HG02571 (cell line): Measurements from ENCODE around the gene TIMM44.
"Not testable (repeated sequence)": the region's sequence is repeated elsewhere in the genome, so short reads cannot be mapped to it uniquely, and the experiment has no call there.

Experiments used
- ATAC-seq: cut with Tn5 transposase; IDR thresholded peaks from one replicate; pipeline ENCODE4 v1.9.1; 2021; ENCODE audit warnings: mild to moderate bottlenecking, moderate library complexity; ENCODE audit not compliant: unreplicated experiment

Gene TIMM44

DNA sequence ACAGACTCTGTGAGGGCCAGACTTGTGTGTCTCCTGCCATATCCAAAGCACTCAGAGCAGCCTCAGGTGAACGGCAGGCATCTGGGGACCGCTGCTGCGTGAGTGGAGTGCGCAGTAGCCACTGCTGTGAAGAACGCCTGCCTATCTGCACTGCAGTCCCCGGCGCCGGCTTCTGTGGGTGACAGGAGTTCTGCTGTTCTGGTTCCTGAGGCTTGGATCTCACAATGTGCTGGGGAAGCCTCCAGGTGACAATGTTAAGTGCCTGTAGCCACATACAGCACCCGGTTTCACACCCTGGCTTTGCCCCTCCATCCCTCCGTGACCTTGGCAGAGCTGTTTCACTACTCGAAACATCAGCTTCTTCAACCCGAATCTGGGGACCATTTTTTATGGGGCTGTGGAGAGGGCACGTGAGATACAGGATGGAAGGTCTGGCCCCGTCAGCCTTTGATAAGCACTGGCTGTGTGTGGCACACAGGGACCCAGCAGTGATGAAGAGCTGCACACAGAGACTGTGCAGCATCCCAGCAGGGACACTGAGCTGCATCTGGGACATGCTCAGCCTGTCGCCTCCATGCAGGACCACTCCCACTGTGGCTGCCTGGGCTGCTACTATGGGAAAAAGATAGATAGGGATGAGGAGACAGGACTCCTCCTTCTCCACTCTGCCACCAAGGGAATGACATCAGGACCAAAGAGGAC is 33.7 kb upstream of the TIMM44 start:
- no peak for ATAC-seq

GRCh38 chr19:7976461-7976860 is 33.0 kb upstream of the TIMM44 start:
- no peak for ATAC-seq

GRCh38 chr19:7975037-7975436 is 31.6 kb upstream of the TIMM44 start:
- no peak for ATAC-seq

DNA sequence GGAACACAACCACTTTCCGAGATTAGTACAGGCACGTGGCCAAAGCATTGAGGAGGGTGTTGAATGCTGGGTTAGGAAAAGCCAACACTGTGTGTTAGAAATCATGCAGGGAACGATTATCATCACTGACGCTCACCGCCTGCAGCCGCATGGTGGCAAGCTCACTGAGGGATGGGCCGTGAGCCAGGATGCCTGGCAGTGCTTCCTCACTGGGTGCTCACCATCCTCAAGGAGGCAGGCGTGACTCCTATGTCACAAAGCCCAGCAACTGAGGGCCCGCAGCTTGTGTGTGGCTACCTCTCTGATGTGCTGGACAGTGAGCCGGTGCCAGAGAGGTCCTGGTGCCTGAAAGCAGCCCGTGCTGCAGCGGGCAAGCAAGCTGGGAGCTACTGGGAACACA is 30.4 kb upstream of the TIMM44 start:
- no peak for ATAC-seq

- ATAC-seq = no peak
These were observed 28.4 kb upstream of the TIMM44 start for GRCh38 chr19:7971553-7972520.

- no peak for ATAC-seq
These were observed 27.4 kb upstream of the TIMM44 start for GRCh38 chr19:7970716-7971448.

GRCh38 chr19:7969555-7969939 is 26.1 kb upstream of the TIMM44 start:
- no peak for ATAC-seq

DNA sequence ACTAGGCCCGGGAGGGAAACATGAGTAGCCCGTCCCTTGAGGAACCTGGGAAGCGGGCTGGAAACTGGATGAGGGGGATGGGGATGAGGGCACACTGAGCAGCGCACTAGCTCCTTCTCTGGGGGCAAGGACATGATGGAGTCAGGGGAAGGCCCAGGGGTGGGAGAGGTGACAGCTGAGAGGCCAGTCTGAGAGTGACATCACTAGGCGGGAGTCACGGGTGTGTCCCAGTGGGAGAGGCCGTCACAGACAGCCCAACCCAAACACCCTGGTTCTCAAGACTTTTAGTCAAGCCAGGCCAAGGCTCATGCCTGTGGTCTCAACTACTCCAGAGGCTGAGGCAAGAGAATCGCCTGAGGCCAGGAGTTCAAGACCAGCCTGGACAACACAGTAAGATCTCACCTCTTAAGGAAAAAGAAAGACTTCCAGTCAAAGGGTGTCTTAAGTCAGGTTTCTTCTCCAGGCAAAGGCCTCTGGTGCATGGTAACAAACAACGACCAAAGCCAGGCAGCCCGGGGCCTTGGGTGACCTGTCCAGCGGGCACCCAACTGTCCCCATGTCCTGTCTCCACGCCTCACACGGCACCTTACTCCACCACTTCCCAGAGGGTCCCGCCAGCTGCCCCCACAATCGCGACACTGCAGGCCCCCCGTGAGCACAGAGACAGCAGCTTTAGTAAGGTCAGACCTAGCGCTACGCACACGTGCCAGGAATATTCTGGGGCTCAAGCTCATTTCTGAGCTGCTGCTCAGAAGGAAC is 25.5 kb upstream of the TIMM44 start:
- ATAC-seq = no peak

- no peak for ATAC-seq
These were observed 24.7 kb upstream of the TIMM44 start for GRCh38 chr19:7968008-7968795.

GRCh38 chr19:7965921-7966665 is 22.6 kb upstream of the TIMM44 start:
- no peak for ATAC-seq

- no peak for ATAC-seq
These were observed 21.9 kb upstream of the TIMM44 start for GRCh38 chr19:7965259-7965841.

DNA sequence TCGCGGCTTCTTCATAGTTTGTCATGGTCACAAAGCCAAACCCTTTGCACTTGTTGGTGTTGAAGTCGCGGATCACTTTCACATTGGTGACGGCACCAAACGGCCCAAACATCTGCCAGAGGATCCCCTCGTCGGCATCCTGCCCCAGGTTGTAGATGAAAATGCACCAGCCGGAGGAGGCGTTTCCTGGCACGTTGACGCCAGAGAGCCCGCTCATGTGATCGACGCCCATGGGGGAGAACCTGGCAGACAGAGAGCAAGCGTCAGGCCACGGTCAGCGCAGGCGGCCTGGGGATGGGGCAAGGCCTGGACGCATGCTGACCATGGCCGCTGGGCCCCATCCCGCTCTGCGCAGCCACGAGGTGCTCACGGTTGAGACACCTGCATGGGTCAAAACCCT is 20.1 kb upstream of the TIMM44 start:
- no peak for ATAC-seq

DNA sequence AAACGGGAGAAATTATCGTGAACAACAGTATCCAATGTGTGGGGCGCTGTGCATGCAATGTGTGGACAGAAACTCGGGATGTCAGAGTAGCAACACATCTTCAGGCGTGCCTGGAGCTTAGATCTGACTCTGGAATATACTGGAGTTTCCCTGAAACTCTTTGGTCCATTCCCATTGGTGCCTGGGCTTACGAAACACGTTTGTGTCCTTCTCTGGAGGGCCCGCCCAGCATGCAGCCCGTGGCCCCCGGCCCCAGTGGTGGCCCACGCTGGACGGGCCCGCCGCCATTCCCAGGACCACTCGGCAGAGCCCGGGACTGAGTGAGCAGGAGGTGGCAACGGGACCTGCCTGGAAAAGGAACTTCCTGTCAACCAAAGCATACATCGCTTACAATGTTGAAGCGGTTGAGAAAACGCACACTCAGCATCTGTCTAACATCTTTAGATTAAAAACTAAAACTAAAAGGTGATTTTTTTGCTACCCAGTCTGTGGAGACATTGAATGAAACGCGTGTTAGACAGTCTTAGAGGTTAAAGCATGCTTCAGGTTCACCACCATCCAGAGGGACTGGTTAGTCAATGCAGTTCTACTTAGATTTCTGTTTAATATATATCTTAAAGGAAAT is 19.3 kb upstream of the TIMM44 start:
- ATAC-seq = no peak

- no peak for ATAC-seq
These were observed 18.6 kb upstream of the TIMM44 start for GRCh38 chr19:7961920-7962626.

DNA sequence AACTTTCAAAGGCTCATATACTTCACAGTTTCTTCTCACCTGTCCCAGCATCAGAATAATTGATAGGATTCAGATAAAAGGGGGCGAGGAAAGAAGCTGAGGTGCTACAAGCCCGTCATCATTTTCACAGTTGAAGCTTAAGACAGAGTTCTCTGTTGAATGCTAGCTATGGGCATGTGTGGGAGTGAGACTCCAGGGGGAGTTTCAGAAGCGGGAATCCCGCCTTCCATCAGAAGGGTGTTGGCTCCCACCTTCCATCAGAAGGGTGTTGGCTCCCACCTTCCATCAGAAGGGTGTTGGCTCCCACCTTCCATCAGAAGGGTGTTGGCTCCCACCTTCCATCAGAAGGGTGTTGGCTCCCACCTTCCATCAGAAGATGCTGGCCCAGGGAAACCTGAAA is 17.6 kb upstream of the TIMM44 start:
- ATAC-seq = not testable (repeated sequence)

DNA sequence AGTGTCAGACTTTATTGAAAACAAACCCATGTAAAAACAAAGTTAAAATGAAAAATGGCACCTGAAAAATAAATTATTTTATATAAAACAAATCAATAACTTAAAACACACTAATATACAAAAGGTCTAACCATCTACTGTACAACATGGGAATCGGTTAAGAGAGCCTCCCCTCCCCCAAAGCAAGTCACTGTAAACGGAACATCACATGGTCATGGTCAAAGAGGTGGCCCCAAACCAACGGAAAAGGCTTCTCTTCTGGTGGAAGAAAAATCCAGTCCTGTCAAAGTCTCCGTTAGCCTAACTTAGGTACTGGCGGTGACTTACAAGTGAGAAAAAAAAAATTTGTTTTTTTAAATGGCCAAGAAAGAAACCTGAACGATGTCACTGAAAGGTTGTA is 15.7 kb upstream of the TIMM44 start:
- no peak for ATAC-seq

- no peak for ATAC-seq
These were observed 12.2 kb upstream of the TIMM44 start for GRCh38 chr19:7955696-7956095.

DNA sequence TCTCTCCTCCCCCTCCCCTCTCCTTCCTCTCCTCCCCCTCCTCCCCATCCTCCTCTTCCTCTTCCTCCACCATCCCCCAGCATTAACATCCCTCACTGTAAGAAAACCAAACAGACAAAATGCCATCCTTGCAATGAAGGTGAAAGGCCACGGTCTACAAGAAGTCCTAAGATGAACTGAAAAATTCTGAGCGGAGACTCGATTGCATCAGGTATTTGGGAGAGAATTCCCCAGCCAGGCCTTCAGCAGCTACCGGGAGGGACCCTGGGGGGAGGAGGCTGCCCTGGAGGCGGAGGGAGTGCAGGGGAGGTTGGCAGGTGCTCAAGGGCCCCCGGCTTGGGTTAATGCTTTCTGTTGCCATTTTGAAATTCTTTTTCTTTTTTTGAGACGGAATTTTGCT is 10.1 kb upstream of the TIMM44 start:
- no peak for ATAC-seq
